Liver (tissue), 3 donors: ENCODE data around the gene UGT2B15.

Experiments
- EGR1 ChIP-seq, 2 donors: IDR thresholded peaks; 2 replicates each; pipeline ENCODE4 v1.6.1; 2016 to 2018; ENCODE audit warnings: antibody characterized with exemption in 2 of 2, low read depth in 2 of 2
- FOXA1 ChIP-seq: IDR thresholded peaks from 2 replicates; pipeline ENCODE4 v1.6.1; 2016; ENCODE audit warnings: antibody characterized with exemption
- GABPA ChIP-seq, 2 donors: IDR thresholded peaks in 1 of 2; conservative IDR thresholded peaks in 1 of 2; 2 replicates each; pipeline ENCODE4 v1.6.1; 2016; ENCODE audit warnings: antibody characterized with exemption in 2 of 2, mild to moderate bottlenecking in 1 of 2, moderate library complexity in 1 of 2
- HNF4A ChIP-seq, 2 donors: conservative IDR thresholded peaks; 2 replicates each; pipeline ENCODE4 v1.6.1; 2016; ENCODE audit warnings: antibody characterized with exemption in 2 of 2, mild to moderate bottlenecking in 2 of 2
- JUND ChIP-seq, 2 donors: IDR thresholded peaks; 2 replicates each; pipeline ENCODE4 v1.6.1; 2016; ENCODE audit warnings: antibody characterized with exemption in 2 of 2
- RAD21 ChIP-seq, 2 donors: IDR thresholded peaks; 2 replicates each; pipeline ENCODE4 v1.6.1; 2016; ENCODE audit warnings: antibody characterized with exemption in 2 of 2, mild to moderate bottlenecking in 2 of 2
- SP1 ChIP-seq: IDR thresholded peaks from 2 replicates; pipeline ENCODE4 v1.6.1; 2018; ENCODE audit warnings: antibody characterized with exemption, mild to moderate bottlenecking
- TAF1 ChIP-seq: conservative IDR thresholded peaks from 2 replicates; pipeline ENCODE4 v1.6.1; 2016; ENCODE audit warnings: antibody characterized with exemption, mild to moderate bottlenecking
- YY1 ChIP-seq: IDR thresholded peaks from 2 replicates; pipeline ENCODE4 v1.6.1; 2016; ENCODE audit warnings: antibody characterized with exemption, mild to moderate bottlenecking
- TF ChIP-seq, protein P1 (sequence below): IDR thresholded peaks from 2 replicates; pipeline ENCODE4 v1.6.1; 2016; ENCODE audit warnings: antibody characterized with exemption, mild to moderate bottlenecking
- TF ChIP-seq, protein P2 (sequence below): fragments of 150-350 bp; IDR thresholded peaks from 2 replicates; pipeline ENCODE4 v1.5.1; 2017; ENCODE audit warnings: improper control_type of control experiment, low read depth, low read length; ENCODE audit not compliant: missing input control
- TF ChIP-seq, protein P3 (sequence below): IDR thresholded peaks from 2 replicates; pipeline ENCODE4 v1.6.1; 2016; ENCODE audit warnings: antibody characterized with exemption
- TF ChIP-seq, protein P4 (sequence below): IDR thresholded peaks from 2 replicates; pipeline ENCODE4 v1.6.1; 2016; ENCODE audit warnings: antibody characterized with exemption
- donor health status: healthy.
- donor health status: healthy.

DNA sequence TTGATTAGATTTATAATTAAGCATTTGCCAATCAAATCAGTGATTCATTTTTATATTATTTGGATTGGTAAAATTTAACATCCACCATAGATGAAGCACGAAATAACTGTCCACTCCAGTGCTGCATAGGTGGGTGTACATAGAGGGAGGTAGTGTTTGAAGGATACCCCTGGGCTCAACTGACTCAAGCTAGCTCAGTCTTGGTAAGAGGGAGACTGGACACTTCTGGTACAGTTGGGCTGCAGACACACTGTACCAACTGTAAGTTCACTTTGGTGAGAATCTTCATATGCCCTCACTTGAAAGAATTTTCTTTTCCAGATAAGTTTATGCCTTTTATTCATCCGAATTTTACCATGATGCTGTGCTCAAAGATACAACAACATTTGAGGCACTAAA lies 48.6 kb upstream of the UGT2B15 start:
- TF ChIP-seq, protein P1, sequence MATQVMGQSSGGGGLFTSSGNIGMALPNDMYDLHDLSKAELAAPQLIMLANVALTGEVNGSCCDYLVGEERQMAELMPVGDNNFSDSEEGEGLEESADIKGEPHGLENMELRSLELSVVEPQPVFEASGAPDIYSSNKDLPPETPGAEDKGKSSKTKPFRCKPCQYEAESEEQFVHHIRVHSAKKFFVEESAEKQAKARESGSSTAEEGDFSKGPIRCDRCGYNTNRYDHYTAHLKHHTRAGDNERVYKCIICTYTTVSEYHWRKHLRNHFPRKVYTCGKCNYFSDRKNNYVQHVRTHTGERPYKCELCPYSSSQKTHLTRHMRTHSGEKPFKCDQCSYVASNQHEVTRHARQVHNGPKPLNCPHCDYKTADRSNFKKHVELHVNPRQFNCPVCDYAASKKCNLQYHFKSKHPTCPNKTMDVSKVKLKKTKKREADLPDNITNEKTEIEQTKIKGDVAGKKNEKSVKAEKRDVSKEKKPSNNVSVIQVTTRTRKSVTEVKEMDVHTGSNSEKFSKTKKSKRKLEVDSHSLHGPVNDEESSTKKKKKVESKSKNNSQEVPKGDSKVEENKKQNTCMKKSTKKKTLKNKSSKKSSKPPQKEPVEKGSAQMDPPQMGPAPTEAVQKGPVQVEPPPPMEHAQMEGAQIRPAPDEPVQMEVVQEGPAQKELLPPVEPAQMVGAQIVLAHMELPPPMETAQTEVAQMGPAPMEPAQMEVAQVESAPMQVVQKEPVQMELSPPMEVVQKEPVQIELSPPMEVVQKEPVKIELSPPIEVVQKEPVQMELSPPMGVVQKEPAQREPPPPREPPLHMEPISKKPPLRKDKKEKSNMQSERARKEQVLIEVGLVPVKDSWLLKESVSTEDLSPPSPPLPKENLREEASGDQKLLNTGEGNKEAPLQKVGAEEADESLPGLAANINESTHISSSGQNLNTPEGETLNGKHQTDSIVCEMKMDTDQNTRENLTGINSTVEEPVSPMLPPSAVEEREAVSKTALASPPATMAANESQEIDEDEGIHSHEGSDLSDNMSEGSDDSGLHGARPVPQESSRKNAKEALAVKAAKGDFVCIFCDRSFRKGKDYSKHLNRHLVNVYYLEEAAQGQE: no peak
- TF ChIP-seq, protein P2, sequence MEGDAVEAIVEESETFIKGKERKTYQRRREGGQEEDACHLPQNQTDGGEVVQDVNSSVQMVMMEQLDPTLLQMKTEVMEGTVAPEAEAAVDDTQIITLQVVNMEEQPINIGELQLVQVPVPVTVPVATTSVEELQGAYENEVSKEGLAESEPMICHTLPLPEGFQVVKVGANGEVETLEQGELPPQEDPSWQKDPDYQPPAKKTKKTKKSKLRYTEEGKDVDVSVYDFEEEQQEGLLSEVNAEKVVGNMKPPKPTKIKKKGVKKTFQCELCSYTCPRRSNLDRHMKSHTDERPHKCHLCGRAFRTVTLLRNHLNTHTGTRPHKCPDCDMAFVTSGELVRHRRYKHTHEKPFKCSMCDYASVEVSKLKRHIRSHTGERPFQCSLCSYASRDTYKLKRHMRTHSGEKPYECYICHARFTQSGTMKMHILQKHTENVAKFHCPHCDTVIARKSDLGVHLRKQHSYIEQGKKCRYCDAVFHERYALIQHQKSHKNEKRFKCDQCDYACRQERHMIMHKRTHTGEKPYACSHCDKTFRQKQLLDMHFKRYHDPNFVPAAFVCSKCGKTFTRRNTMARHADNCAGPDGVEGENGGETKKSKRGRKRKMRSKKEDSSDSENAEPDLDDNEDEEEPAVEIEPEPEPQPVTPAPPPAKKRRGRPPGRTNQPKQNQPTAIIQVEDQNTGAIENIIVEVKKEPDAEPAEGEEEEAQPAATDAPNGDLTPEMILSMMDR: no peak
- no peak for TF ChIP-seq GABPA (IDR thresholded peaks at IDR 0.05 in 1 of 2, conservative IDR thresholded peaks at IDR 0.05 in 1 of 2)
- TF ChIP-seq FOXA1: no peak
- TF ChIP-seq TAF1: no peak
- TF ChIP-seq, protein P3, sequence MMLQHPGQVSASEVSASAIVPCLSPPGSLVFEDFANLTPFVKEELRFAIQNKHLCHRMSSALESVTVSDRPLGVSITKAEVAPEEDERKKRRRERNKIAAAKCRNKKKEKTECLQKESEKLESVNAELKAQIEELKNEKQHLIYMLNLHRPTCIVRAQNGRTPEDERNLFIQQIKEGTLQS: no peak
- TF ChIP-seq RAD21 (IDR thresholded peaks at IDR 0.05): no peak
- no peak for TF ChIP-seq SP1
- TF ChIP-seq, protein P4, sequence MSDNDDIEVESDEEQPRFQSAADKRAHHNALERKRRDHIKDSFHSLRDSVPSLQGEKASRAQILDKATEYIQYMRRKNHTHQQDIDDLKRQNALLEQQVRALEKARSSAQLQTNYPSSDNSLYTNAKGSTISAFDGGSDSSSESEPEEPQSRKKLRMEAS: no peak
- TF ChIP-seq EGR1 (IDR thresholded peaks at IDR 0.05; ENCODE audit: low read depth in 2 of 2): no peak
- TF ChIP-seq HNF4A (conservative IDR thresholded peaks at IDR 0.05): no peak
- no peak for TF ChIP-seq JUND (IDR thresholded peaks at IDR 0.05)
- no peak for TF ChIP-seq YY1
